ENCODE data around the gene CMKLR1. TPM values are rescaled to one million over a fixed set of nuclear protein-coding genes. Genes with fewer than 3 reads are reported as not detected.

CMKLR1 gene
- polyA plus RNA-seq, 1 of the 3 experiments (the other 2 are of a cell fraction) = 0.15 TPM

- H2AFZ ChIP-seq (ENCODE audit: low read depth) = no peak overlapping the region
- H3K9me3 ChIP-seq = no peaks in the 10 kb centered on the region
- H3K27me3 ChIP-seq (ENCODE audit: insufficient read depth) = no peaks in the 10 kb centered on the region
- WGBS (ENCODE audit: low lambda C conversion rate) = 36% methylated on average over 3 of the region's 6 CpGs
- no peaks in the 10 kb centered on the region for H3K79me2 ChIP-seq (ENCODE audit: insufficient read depth)
- H3K9ac ChIP-seq = no peak overlapping the region
- peaks cover 0 to 79% of the 10 kb centered on the region in 2 experiments; a peak in 2 of 4 replicates for H3K4me1 ChIP-seq (ENCODE audit: control insufficient read depth in 1 of 2, insufficient read depth in 2 of 2, low read depth in 1 of 2, low read length in 1 of 2)
- peak; percentile 58 for TF ChIP-seq GATA2 (CRISPR knock-in tag; IDR thresholded peaks at IDR 0.05)
- no peak for TF ChIP-seq SMC3 (IDR thresholded peaks at IDR 0.05; ENCODE audit: low read depth, low read length)
- H3K4me2 ChIP-seq = no peak overlapping the region
- H3K9me2 ChIP-seq = no peaks in the 10 kb centered on the region
- peak overlapping the region in 1 of 2 experiments; percentile 97; a peak in 2 of 4 replicates for H3K27ac ChIP-seq (ENCODE audit: low read depth in 2 of 2, low read length in 1 of 2)
- DNase-seq = peak; percentile 71
- H3F3A ChIP-seq (replicated peaks; ENCODE audit: insufficient read depth) = no peaks in the 10 kb centered on the region
- H3K36me3 ChIP-seq (replicated peaks in 1 of 2; ENCODE audit: control insufficient read depth in 1 of 2, insufficient read depth in 2 of 2, low read length in 1 of 2) = no peaks in the 10 kb centered on the region
- POLR2A ChIA-PET = interaction anchor here (1.0 kb wide), 1 partner anchor 84 kb away, joined by 3 read pairs; no protein-coding TSS in a partner anchor
- no peaks in the 10 kb centered on the region for H4K20me1 ChIP-seq (ENCODE audit: insufficient read depth)
- no peak overlapping the region for H3K4me3 ChIP-seq (ENCODE audit: low read depth in 2 of 2, low read length in 1 of 2)
- CTCF ChIA-PET = interaction anchor here (1.4 kb wide), 1 partner anchor 147 kb away, joined by 5 read pairs; no protein-coding TSS in a partner anchor
Observed at GRCh38 chr12:108310489-108310888, 28.6 kb downstream of the CMKLR1 start.

DNA sequence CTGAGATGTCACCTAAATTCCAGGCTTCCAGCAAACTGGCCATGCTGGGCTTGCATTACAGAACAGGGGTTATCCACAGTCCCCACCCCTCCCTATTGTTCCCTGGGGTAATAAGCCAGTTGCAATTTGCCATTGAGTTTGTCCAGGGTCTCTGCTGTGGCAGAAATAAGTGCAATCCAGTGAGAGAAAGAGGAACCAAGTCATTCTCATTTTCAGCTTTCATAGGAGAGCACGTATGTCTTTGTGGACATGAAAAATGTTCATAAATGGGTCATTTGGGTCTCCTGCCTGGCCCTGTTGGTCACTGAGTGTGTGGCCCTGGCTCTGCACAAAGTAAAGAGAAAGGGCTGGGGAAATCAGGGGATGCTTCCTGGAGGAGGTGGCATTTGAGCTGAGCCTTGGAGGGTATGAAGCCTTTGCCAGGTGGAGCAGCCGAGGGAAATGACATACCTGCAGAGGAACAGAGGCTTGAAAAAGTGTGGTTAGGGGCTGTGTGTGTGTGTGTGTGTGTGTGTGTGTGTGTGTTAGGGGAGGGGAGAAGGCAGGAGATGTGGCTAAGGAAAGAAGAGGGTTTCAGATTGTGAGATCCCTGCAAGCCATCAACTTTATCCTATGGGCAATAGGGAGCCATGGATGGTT is 29.3 kb downstream of the CMKLR1 start:
- Histone ChIP-seq H3K4me2 (no peak overlapping the region), H3F3A (replicated peaks; ENCODE audit: insufficient read depth) (no peaks in the 10 kb centered on the region), H3K4me1 (ENCODE audit: control insufficient read depth in 1 of 2, insufficient read depth in 2 of 2, low read depth in 1 of 2, low read length in 1 of 2) (peaks cover 0 to 86% of the 10 kb centered on the region in 2 experiments; a peak in 2 of 4 replicates), H3K4me3 (ENCODE audit: low read depth in 2 of 2, low read length in 1 of 2) (no peak overlapping the region), H3K27ac (ENCODE audit: low read depth in 2 of 2, low read length in 1 of 2) (peak overlapping the region in 1 of 2 experiments; percentile 97; a peak in 1 of 4 replicates), H3K9me2 (no peaks in the 10 kb centered on the region), H3K36me3 (replicated peaks in 1 of 2; ENCODE audit: control insufficient read depth in 1 of 2, insufficient read depth in 2 of 2, low read length in 1 of 2) (no peaks in the 10 kb centered on the region), H3K9ac (no peak overlapping the region), H2AFZ (ENCODE audit: low read depth) (no peak overlapping the region), H3K79me2 (ENCODE audit: insufficient read depth) (no peaks in the 10 kb centered on the region), H3K27me3 (ENCODE audit: insufficient read depth) (no peaks in the 10 kb centered on the region), H3K9me3 (no peaks in the 10 kb centered on the region), H4K20me1 (ENCODE audit: insufficient read depth) (no peaks in the 10 kb centered on the region)
- WGBS (ENCODE audit: low lambda C conversion rate) = 25% methylated on average over 2 of the region's 2 CpGs
- no peak for DNase-seq
- ChIA-PET CTCF (interaction anchor here (1.2 to 2.4 kb wide), 2 partner anchors 64 to 147 kb away, joined by 3 to 10 read pairs; no protein-coding TSS in a partner anchor), POLR2A (interaction anchor here (1.0 kb wide), 1 partner anchor 84 kb away, joined by 3 read pairs; no protein-coding TSS in a partner anchor)
- TF ChIP-seq NFIC (IDR thresholded peaks at IDR 0.05; ENCODE audit: borderline replicate concordance) (no peak), MAX (IDR thresholded peaks at IDR 0.05; ENCODE audit: low read depth) (no peak), NRF1 (IDR thresholded peaks at IDR 0.05; ENCODE audit: low read depth, low read length) (no peak), USF1 (IDR thresholded peaks at IDR 0.05; ENCODE audit: borderline replicate concordance, low read depth) (no peak), PBX3 (IDR thresholded peaks at IDR 0.05) (no peak), SMC3 (IDR thresholded peaks at IDR 0.05; ENCODE audit: low read depth, low read length) (no peak), RCOR1 (IDR thresholded peaks at IDR 0.05; ENCODE audit: low read length) (no peak), FOSL2 (IDR thresholded peaks at IDR 0.05; ENCODE audit: borderline replicate concordance, low read depth) (no peak), CHD2 (IDR thresholded peaks at IDR 0.05; ENCODE audit: low read length, partially characterized antibody) (no peak), GABPA (IDR thresholded peaks at IDR 0.05; ENCODE audit: low read depth) (no peak), TEAD4 (IDR thresholded peaks at IDR 0.05; ENCODE audit: borderline replicate concordance, insufficient read depth) (no peak), TCF12 (IDR thresholded peaks at IDR 0.05) (no peak), YY1 (IDR thresholded peaks at IDR 0.05; ENCODE audit: low read depth) (no peak), POLR2AphosphoS5 (IDR thresholded peaks at IDR 0.05; ENCODE audit: low read depth, low read length) (no peak), EZH2phosphoT487 (IDR thresholded peaks at IDR 0.05; ENCODE audit: borderline replicate concordance, low read depth) (no peak), RXRA (IDR thresholded peaks at IDR 0.05; ENCODE audit: borderline replicate concordance, low read depth) (no peak), REST (IDR thresholded peaks at IDR 0.05; ENCODE audit: low read depth, low read length) (no peak), FOXJ3 (CRISPR knock-in tag; IDR thresholded peaks at IDR 0.05) (no peak)
- TF ChIP-seq, protein P1, sequence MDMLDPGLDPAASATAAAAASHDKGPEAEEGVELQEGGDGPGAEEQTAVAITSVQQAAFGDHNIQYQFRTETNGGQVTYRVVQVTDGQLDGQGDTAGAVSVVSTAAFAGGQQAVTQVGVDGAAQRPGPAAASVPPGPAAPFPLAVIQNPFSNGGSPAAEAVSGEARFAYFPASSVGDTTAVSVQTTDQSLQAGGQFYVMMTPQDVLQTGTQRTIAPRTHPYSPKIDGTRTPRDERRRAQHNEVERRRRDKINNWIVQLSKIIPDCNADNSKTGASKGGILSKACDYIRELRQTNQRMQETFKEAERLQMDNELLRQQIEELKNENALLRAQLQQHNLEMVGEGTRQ (IDR thresholded peaks at IDR 0.05; ENCODE audit: borderline replicate concordance, low read depth, low read length) = no peak

Data from SK-N-SH (cell line).